ENCODE measurements around the gene LMF1. TPM values are rescaled to one million over a fixed set of nuclear protein-coding genes. Genes with fewer than 3 reads are reported as not detected.

Gene LMF1
- total and polyA plus RNA-seq, 5 donors from 2014 or later, result 9.9 to 40.0 (median 12.4) TPM

GRCh38 chr16:882256-882655 is 88.5 kb downstream of the LMF1 start:
- H3K4me3 ChIP-seq (ENCODE audit: low read depth, low read length), result no peak overlapping the region
- DNase-seq (no peak), ATAC-seq (ENCODE audit: low read depth in 2 of 2) (no peak)
- H3K9me3 ChIP-seq (ENCODE audit: control insufficient read depth in 2 of 2, low read length in 2 of 2), result peaks cover 22% of the 10 kb centered on the region in 2 experiments
- no peaks in the 10 kb centered on the region for H3K27me3 ChIP-seq (ENCODE audit: control insufficient read depth, insufficient read depth, low read length)
- H3K27ac ChIP-seq (ENCODE audit: insufficient read depth, low read length, poor library complexity, severe bottlenecking), result no peak overlapping the region
- Mint-ChIP-seq H3K4me1 (no peaks in the 10 kb centered on the region), H3K36me3 (peaks cover 3% of the 10 kb centered on the region), H3K4me3 (no peak overlapping the region), H3K27me3 (no peaks in the 10 kb centered on the region), H3K9me3 (peaks cover 0 to 2% (median 0%) of the 10 kb centered on the region in 7 donors), H3K27ac (no peak overlapping the region)
- H3K4me1 ChIP-seq (ENCODE audit: control insufficient read depth, insufficient read depth, low read length, poor library complexity, severe bottlenecking), result no peaks in the 10 kb centered on the region
- peaks cover 12% of the 10 kb centered on the region for H3K36me3 ChIP-seq (ENCODE audit: control insufficient read depth, insufficient read depth, low read length)

- H3K27ac Mint-ChIP-seq, result peak overlapping the region in 1 of 3 donors; percentile 56
- no peak for ATAC-seq (ENCODE audit: low read depth in 2 of 2)
- H3K4me3 Mint-ChIP-seq, result no peak overlapping the region
These were observed 89.3 kb downstream of the LMF1 start for GRCh38 chr16:881219-882097.

GRCh38 chr16:880471-881171 is 90.2 kb downstream of the LMF1 start:
- Histone ChIP-seq H3K9me3 (ENCODE audit: control insufficient read depth in 2 of 2, low read length in 2 of 2) (peaks cover 19 to 22% of the 10 kb centered on the region in 2 experiments), H3K4me3 (ENCODE audit: low read depth, low read length) (no peak overlapping the region), H3K27me3 (ENCODE audit: control insufficient read depth, insufficient read depth, low read length) (no peaks in the 10 kb centered on the region), H3K4me1 (ENCODE audit: control insufficient read depth, insufficient read depth, low read length, poor library complexity, severe bottlenecking) (no peaks in the 10 kb centered on the region), H3K36me3 (ENCODE audit: control insufficient read depth, insufficient read depth, low read length) (peaks cover 12% of the 10 kb centered on the region), H3K27ac (ENCODE audit: insufficient read depth, low read length, poor library complexity, severe bottlenecking) (no peak overlapping the region)
- Mint-ChIP-seq H3K4me1 (no peaks in the 10 kb centered on the region), H3K27me3 (no peaks in the 10 kb centered on the region), H3K36me3 (peaks cover 11% of the 10 kb centered on the region), H3K9me3 (peaks cover 0 to 1% (median 0%) of the 10 kb centered on the region in 7 donors), H3K4me3 (no peak overlapping the region), H3K27ac (no peak overlapping the region)
- ATAC-seq (ENCODE audit: low read depth in 2 of 2) (no peak), DNase-seq (no peak)

More at GRCh38 chr16:881219-882097, 89.3 kb downstream of the LMF1 start:
- Mint-ChIP-seq H3K9me3 (peaks cover 0 to 2% (median 0%) of the 10 kb centered on the region in 7 donors), H3K27me3 (no peaks in the 10 kb centered on the region), H3K36me3 (peaks cover 10% of the 10 kb centered on the region), H3K4me1 (no peaks in the 10 kb centered on the region)
- no peak for DNase-seq
- Histone ChIP-seq H3K27me3 (ENCODE audit: control insufficient read depth, insufficient read depth, low read length) (no peaks in the 10 kb centered on the region), H3K36me3 (ENCODE audit: control insufficient read depth, insufficient read depth, low read length) (peaks cover 12% of the 10 kb centered on the region), H3K9me3 (ENCODE audit: control insufficient read depth in 2 of 2, low read length in 2 of 2) (peaks cover 22% of the 10 kb centered on the region in 2 experiments), H3K4me3 (ENCODE audit: low read depth, low read length) (no peak overlapping the region), H3K27ac (ENCODE audit: insufficient read depth, low read length, poor library complexity, severe bottlenecking) (no peak overlapping the region), H3K4me1 (ENCODE audit: control insufficient read depth, insufficient read depth, low read length, poor library complexity, severe bottlenecking) (no peaks in the 10 kb centered on the region)

GRCh38 chr16:879986-880385 is 90.8 kb downstream of the LMF1 start:
- ATAC-seq (ENCODE audit: low read depth in 2 of 2) (no peak), DNase-seq (no peak)
- H3K36me3 ChIP-seq (ENCODE audit: control insufficient read depth, insufficient read depth, low read length), result peaks cover 9% of the 10 kb centered on the region
- no peaks in the 10 kb centered on the region for H3K27me3 ChIP-seq (ENCODE audit: control insufficient read depth, insufficient read depth, low read length)
- no peaks in the 10 kb centered on the region for H3K4me1 ChIP-seq (ENCODE audit: control insufficient read depth, insufficient read depth, low read length, poor library complexity, severe bottlenecking)
- H3K27ac Mint-ChIP-seq, result no peak overlapping the region
- no peaks in the 10 kb centered on the region for H3K27me3 Mint-ChIP-seq
- peak overlapping the region in 1 of 4 donors; percentile 55 for H3K4me3 Mint-ChIP-seq
- H3K4me3 ChIP-seq (ENCODE audit: low read depth, low read length), result no peak overlapping the region
- no peak overlapping the region for H3K27ac ChIP-seq (ENCODE audit: insufficient read depth, low read length, poor library complexity, severe bottlenecking)
- H3K4me1 Mint-ChIP-seq, result no peaks in the 10 kb centered on the region
- peaks cover 11% of the 10 kb centered on the region for H3K36me3 Mint-ChIP-seq
- peaks cover 14 to 17% of the 10 kb centered on the region in 2 experiments for H3K9me3 ChIP-seq (ENCODE audit: control insufficient read depth in 2 of 2, low read length in 2 of 2)
- H3K9me3 Mint-ChIP-seq, result peaks cover 0 to 1% (median 0%) of the 10 kb centered on the region in 7 donors

- Mint-ChIP-seq H3K4me3 (peak overlapping the region in 1 of 4 donors; percentile 55), H3K27me3 (no peaks in the 10 kb centered on the region), H3K4me1 (no peaks in the 10 kb centered on the region), H3K36me3 (peaks cover 11% of the 10 kb centered on the region), H3K27ac (no peak overlapping the region), H3K9me3 (peaks cover 0 to 1% (median 0%) of the 10 kb centered on the region in 7 donors)
- Histone ChIP-seq H3K4me3 (ENCODE audit: low read depth, low read length) (no peak overlapping the region), H3K9me3 (ENCODE audit: control insufficient read depth in 2 of 2, low read length in 2 of 2) (peaks cover 10 to 12% of the 10 kb centered on the region in 2 experiments), H3K27me3 (ENCODE audit: control insufficient read depth, insufficient read depth, low read length) (no peaks in the 10 kb centered on the region), H3K4me1 (ENCODE audit: control insufficient read depth, insufficient read depth, low read length, poor library complexity, severe bottlenecking) (no peaks in the 10 kb centered on the region), H3K36me3 (ENCODE audit: control insufficient read depth, insufficient read depth, low read length) (peaks cover 4% of the 10 kb centered on the region), H3K27ac (ENCODE audit: insufficient read depth, low read length, poor library complexity, severe bottlenecking) (no peak overlapping the region)
- no peak for DNase-seq
- no peak for ATAC-seq (ENCODE audit: low read depth in 2 of 2)
These were observed 91.3 kb downstream of the LMF1 start for GRCh38 chr16:879461-879861.

GRCh38 chr16:878886-879285 is 91.9 kb downstream of the LMF1 start:
- Histone ChIP-seq H3K9me3 (ENCODE audit: control insufficient read depth in 2 of 2, low read length in 2 of 2) (peaks cover 5 to 6% of the 10 kb centered on the region in 2 experiments), H3K27ac (ENCODE audit: insufficient read depth, low read length, poor library complexity, severe bottlenecking) (no peak overlapping the region), H3K4me3 (ENCODE audit: low read depth, low read length) (no peak overlapping the region), H3K36me3 (ENCODE audit: control insufficient read depth, insufficient read depth, low read length) (no peaks in the 10 kb centered on the region), H3K4me1 (ENCODE audit: control insufficient read depth, insufficient read depth, low read length, poor library complexity, severe bottlenecking) (no peaks in the 10 kb centered on the region), H3K27me3 (ENCODE audit: control insufficient read depth, insufficient read depth, low read length) (no peaks in the 10 kb centered on the region)
- no peak overlapping the region for H3K4me3 Mint-ChIP-seq
- ATAC-seq (ENCODE audit: low read depth in 2 of 2) (no peak), DNase-seq (no peak)
- no peaks in the 10 kb centered on the region for H3K27me3 Mint-ChIP-seq
- H3K27ac Mint-ChIP-seq, result no peak overlapping the region
- H3K36me3 Mint-ChIP-seq, result peaks cover 11% of the 10 kb centered on the region
- peaks cover 0 to 1% (median 0%) of the 10 kb centered on the region in 7 donors for H3K9me3 Mint-ChIP-seq
- no peaks in the 10 kb centered on the region for H3K4me1 Mint-ChIP-seq

GRCh38 chr16:878072-878784 is 92.6 kb downstream of the LMF1 start:
- H3K4me3 ChIP-seq (ENCODE audit: low read depth, low read length), result no peak overlapping the region

More at GRCh38 chr16:878072-878784, 92.6 kb downstream of the LMF1 start:
- Mint-ChIP-seq H3K27me3 (no peaks in the 10 kb centered on the region), H3K4me1 (peaks cover 0 to 2% (median 0%) of the 10 kb centered on the region in 4 donors), H3K9me3 (peaks cover 0 to 1% (median 0%) of the 10 kb centered on the region in 7 donors), H3K36me3 (peaks cover 11% of the 10 kb centered on the region), H3K27ac (no peak overlapping the region), H3K4me3 (no peak overlapping the region)
- Histone ChIP-seq H3K27ac (ENCODE audit: insufficient read depth, low read length, poor library complexity, severe bottlenecking) (no peak overlapping the region), H3K36me3 (ENCODE audit: control insufficient read depth, insufficient read depth, low read length) (no peaks in the 10 kb centered on the region), H3K9me3 (ENCODE audit: control insufficient read depth in 2 of 2, low read length in 2 of 2) (no peaks in the 10 kb centered on the region), H3K27me3 (ENCODE audit: control insufficient read depth, insufficient read depth, low read length) (no peaks in the 10 kb centered on the region), H3K4me1 (ENCODE audit: control insufficient read depth, insufficient read depth, low read length, poor library complexity, severe bottlenecking) (no peaks in the 10 kb centered on the region)
- peak in 1 of 3 donors; percentile 26 for DNase-seq
- peak; percentile 40 to 43 for ATAC-seq (ENCODE audit: low read depth in 2 of 2)
